NCI-H2029 (cell line): ENCODE measurements around the gene WDR7.

Source experiments
- DNase-seq: peaks from one replicate; lab custom pipeline; 2025; lab: John Stamatoyannopoulos, UW

The WDR7 gene

DNA sequence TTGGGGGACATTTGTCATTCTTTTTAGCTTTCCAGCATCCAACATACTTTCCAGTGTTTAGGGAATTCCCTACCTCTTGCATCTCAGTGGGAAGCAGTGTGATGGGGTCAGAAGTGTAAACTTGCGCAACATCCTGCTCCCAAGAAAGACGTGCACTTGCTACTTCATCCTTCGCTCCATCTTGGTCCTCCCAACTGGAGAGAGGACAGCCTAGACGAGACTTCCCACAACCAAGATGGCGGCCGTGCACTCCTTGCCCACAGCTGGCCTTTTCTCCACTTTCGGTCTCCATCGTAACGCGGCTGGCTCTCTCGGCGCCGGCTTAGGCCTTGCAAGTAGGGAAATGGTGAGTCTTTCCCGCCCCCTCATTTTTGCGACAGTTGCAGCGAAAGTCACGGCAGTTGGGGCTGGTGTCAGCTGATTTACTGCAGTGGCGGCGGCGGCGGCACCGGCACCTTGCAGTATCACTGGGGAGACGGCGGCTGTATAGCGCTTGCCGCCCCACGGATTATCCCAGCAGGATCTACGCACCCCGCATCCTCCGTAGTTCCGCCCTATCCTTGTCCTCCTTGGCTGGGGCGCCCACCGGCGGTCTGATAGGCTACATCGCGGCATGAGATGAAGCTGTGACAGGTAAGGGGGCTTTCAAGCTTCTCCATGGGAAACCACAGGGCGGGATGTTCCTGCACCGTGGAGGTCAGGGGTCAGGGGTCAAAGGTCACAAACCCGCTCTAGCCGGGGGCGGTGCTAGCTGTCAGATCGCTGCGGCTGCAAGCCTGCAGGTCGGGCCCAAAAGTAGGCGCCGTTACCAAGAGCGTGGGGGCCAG, at the start of gene WDR7:
Gene WDR7, plus strand, starts transcription at position 416 of the 827 bp plus-strand sequence. CDS start 21,157 bp downstream, outside the sequence.
- DNase-seq: peak; percentile 94

DNA sequence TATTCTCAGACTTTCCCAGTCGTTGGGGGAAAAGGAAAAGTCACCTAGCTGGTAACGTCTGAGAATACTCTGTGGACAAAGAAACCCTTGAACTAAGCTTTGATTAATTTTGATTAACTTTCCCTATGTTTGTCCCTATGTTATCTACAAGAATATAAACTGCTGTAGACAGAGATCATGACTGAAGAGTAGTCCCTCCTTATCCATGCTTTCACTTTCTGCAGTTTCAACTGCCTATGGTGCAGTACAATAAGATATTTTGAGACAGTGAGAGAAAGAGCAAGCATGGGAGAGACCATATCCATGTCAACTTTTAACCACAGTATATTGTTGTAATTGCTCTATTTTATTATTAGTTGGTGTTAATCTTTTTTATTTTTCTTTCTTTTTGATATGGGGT, 44.5 kb upstream of the WDR7 start:
- no peak for DNase-seq

- no peak for DNase-seq
These were observed 35.2 kb upstream of the WDR7 start for GRCh38 chr18:56615738-56616520.

DNA sequence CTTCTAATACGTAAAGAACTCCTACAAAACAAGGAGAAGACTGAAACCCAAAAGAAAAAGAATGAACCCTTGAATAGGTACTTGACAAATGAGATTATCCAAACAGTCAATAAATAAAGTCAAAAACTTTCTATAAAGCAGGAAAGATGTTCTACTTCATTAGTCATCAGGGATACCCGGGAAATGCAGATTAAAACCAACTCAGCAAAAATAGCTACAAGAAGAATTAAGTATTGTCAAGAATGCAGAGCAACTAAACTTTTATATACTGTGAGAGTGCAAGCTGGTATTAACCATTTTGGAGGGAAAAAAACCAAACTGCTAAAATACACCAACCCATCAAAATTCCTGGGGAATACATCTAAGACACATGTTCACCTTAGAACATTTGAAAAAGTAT, 23.2 kb upstream of the WDR7 start:
- DNase-seq: no peak

DNA sequence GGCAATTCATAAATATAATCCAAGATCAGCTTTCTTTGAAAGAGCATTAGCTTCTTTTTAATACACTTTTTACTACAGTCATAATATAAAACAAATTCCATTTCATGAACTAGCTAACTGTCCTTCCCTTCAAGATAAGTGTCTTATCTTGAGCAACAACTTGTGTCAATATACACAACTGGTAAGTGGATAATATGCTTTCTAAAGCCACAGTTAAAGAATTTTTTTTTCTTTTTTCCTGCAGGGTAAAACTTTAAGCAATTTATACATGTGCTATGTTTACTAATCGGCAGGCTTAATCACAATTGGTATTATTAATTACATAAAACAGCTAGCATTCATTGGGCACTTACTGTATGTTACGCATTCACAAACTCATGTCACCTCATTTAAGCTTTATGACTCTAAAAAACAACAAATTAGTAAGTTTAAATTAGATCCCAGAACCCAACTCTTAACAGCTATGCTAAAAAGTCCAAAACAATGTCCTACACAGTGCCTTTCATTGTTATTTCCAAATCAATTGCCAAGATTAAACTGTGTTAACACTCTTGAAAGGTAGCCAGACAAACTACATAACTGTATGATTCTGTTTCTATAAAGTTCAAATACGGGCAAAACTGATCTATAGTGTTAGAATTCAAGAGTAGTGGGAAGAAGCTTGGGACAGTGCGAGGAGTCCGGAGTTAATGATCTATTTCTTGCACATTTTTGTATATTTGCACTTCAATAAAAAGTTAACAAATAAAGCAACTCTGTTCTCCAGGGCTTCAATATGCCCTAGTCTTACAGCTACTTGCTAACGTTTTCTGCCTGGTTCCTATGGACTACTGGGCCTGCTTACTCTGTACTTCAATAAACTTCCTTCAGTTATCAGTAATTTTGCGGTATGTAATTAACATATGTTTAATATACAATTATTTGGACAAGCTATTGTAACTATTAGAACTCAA, 18.8 kb upstream of the WDR7 start:
- no peak for DNase-seq

DNA sequence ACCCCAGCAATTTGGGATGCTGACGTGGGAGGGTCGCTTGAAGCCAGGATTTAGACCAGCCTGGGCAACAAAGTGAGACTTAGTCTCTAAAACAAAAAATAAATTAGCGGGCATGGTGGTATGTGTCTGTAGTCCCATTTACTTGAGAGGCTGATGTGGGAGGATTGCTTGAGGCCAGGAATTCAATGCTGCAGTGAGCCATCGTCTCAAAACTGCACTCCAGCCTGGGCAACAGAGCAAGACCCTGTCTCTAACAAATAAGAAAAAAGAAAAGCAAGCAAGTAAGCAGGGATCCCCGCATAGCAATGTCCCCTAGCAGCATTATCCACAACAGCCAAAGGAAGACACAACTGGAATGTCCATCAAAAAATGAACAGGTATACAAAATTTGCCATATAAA, 16.2 kb upstream of the WDR7 start:
- DNase-seq: no peak

DNA sequence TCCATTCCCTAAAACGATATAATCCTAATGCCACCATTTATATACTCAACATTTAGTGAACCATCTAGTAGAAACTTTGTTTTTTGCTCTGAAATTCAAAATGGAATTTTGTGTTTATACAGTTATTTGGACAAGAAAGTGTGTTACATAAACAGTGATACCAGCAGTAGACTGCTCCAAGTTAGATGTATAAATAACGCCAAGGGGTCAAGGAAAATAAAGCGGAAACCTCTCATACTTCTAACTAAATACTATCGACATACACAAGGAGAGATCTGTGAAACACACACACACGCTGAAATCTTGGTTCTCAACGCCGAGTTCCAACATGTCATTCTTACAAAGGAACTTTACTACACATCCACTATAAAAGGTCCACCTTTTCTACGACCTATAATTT, 14.0 kb upstream of the WDR7 start:
- DNase-seq: no peak

GRCh38 chr18:56637711-56638231, 13.4 kb upstream of the WDR7 start:
- DNase-seq: no peak

- peak; percentile 98 for DNase-seq
These were observed 12.7 kb upstream of the WDR7 start, which contains the start of gene TXNL1 for GRCh38 chr18:56638232-56639103. TSS of gene TXNL1 (minus strand) at chr18:56638592. CDS start at chr18:56638440, 152 bp downstream.

DNA sequence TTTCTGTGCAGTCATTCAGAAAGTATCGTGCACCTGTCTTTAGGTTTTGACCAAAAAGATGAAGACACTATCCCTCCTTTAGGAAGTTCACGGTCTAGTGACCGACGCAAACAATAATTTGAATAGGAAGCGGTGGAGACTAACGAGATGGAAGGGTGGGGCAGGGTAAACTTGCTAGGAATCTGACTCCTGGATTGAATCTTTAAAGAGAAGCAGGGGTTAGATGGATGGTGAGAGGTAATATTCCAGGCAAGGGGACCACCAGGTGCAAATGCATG, 12.1 kb upstream of the WDR7 start:
- no peak for DNase-seq

GRCh38 chr18:56639571-56639970, 11.6 kb upstream of the WDR7 start:
- DNase-seq: no peak

GRCh38 chr18:56641714-56642337, 9.3 kb upstream of the WDR7 start:
- DNase-seq: no peak

DNA sequence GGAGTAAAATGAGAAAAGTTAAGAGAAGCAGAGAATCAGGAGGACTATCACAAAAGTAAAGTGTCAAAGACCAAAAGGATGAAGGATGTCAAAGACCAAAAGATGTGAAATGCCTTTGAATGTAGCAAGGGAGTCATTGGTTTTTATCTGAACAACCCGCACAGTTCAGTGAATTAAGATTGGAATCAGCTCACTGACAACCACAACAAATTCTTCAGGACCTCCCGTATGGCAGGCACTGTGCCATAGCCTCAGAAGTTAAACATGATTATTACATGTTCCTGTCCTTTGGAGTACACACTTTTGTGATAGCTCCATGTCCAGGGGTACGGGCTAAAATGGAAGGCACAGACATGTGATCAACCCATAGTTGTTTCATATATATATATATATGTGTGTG, 7.8 kb upstream of the WDR7 start:
- DNase-seq: no peak

DNA sequence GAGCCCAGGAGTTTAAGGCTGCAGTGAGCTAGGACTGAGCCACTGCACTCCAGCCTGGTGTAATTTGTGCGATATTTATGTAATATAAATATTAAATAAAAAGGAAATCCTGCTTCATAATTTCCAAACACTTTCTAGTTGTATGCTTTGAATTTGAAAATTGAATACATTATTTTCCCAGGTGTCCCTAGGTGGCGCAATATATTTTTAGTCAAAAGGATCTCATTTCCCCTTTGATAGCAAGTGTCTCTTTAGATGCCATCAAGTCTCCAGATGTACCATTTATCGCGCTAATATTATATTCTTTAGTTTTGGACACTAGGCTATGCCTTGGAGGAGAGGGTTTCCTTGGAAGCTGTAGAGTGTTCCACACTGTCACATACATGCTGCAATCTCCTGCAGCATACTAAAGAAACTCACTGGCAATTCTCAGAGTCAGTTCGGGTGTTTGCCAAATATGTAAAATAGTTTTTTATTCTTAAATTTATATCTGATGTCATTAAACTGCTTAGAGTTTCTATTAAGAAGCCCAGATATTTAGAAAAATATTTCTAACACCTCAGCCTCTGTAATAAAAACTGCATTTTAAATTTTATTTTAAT, 5.6 kb upstream of the WDR7 start:
- no peak for DNase-seq

- DNase-seq: no peak
These were observed 4.1 kb upstream of the WDR7 start for GRCh38 chr18:56647071-56647470.

- no peak for DNase-seq
These were observed 2.9 kb upstream of the WDR7 start for GRCh38 chr18:56647951-56648893.

DNA sequence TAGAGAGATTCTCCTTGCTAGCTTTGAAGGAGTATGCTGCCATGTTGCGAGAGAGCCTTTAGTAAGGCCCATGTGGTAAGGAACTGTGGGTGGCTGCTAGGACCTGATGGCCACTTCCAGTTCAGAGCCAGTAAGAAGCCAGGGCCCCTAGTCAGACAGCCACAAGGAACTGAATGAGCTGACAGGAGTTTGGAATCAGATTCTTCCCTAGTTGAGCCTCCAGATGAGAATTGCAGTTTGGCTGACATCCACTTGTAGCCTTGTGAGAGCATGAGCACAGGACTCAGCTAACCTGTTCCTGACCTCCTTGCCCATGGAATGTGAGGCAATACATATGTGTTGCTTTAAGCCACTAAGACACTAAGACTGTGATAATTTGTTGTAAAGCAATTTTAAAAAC, 1.2 kb upstream of the WDR7 start:
- DNase-seq: no peak

DNA sequence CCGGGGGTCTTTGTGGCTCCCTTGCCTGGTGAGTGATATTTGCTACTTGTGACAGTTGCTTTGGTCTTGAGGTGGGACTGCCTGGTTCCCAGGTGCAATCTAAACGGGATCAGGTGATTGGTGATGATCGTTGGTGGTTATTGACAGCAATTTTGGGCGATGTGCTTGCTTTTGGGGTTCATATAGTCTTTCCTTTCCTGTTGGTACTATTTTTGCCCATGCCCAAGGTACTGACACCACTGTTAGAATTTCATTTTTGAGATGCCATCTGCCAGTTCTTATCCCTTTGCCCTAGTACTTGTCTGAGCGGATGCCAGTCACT, 573 bp downstream of the WDR7 start:
- no peak for DNase-seq

GRCh38 chr18:56652802-56653201, 1.6 kb downstream of the WDR7 start:
- DNase-seq: no peak
